ENCODE results near the gene ZNF320.
"Not testable (repeated sequence)": the region's sequence is repeated elsewhere in the genome, so short reads cannot be mapped to it uniquely, and the experiment has no call there.

Gene ZNF320

DNA sequence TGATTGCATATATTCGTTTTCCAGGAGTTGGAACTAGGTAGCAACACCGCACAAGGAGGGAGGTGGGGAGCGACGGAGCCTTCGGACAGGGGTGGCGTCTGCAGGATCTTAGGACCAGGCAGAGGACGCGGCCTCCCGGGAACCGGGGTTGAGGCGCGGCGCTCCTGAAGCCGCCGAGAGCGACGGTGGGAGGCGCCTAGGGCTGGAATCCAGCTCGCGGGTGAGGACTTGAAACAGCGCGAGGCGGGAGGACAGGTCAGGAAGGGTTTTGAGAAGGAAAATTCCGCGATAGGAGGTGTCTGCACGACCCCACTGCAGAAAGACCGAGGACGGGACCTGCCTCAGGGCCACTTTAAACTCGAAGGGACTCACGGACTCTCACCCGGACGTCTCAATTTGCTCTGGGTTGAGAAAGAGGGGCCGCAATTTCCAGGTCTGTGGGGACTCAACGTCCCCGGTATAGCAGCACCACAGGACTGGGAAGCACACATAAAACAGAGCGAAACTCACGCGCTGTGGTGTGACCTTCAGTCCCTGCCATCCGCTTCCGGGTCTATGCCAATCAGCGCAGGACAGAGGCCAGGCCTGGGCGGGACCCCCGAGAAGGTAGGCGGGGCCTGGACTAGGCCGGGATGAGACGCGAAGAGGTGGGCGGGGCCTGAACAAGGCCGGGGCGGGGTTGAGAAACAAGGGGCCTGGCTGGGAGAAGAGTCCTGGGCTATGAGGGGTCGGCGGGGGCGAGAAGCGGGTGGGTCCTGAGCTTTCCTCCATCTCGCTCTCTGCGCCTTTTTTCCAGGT, at the start of gene ZNF320:
TSS of gene ZNF320 (minus strand) at position 498 of the 798 bp plus-strand sequence. CDS start 7,380 bp downstream, outside the sequence.
- DNase-seq (ENCODE audit: low read depth) = peak; percentile 86

DNA sequence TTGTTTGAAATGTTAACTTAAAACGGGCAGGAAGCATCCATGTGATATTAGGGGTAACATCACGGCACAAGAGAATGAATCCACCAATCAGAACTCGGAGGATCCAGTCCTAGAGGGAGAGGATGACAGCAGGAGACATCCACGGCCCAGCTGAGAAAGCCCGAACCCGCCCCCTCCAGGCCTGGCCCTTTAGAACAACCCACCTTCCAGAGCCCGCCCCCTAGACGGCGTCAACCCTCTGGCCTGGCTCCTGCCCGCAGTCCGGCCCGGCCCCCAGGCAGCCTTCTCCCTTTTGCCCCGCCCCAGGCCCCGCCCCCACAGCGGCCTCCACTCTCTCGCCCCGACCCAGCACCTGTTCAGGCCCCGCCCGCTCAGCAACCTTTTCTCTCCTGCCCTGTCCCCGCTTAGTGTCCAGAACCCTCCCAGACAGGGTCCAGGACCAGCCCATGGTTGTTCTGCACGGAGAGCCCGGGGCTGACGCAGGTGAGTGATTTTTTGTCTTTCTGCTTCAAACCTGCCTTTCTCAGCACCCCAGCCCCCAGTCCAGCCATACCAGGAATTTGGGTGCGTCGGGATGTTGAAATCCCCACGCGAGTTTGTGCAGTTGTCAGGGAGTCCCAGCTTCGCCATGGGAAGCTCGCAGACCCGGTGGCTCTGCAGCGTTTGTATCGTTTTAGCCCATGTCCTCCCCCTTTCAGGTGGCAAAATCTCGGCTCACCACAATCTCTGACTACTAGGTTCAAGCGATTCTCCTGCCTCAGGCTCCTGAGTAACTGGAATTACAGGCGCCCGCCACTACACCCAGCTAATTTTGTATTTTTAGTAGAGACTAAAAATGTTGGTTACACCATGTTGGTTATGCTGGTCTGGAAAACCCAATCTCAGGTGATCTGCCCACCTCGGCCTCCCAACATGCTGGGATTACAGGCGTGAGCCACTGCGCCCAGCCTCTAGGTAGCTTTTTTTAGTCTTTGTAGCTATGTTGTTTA, 49.2 kb upstream of the ZNF320 start:
- DNase-seq (ENCODE audit: low read depth) = no peak

DNA sequence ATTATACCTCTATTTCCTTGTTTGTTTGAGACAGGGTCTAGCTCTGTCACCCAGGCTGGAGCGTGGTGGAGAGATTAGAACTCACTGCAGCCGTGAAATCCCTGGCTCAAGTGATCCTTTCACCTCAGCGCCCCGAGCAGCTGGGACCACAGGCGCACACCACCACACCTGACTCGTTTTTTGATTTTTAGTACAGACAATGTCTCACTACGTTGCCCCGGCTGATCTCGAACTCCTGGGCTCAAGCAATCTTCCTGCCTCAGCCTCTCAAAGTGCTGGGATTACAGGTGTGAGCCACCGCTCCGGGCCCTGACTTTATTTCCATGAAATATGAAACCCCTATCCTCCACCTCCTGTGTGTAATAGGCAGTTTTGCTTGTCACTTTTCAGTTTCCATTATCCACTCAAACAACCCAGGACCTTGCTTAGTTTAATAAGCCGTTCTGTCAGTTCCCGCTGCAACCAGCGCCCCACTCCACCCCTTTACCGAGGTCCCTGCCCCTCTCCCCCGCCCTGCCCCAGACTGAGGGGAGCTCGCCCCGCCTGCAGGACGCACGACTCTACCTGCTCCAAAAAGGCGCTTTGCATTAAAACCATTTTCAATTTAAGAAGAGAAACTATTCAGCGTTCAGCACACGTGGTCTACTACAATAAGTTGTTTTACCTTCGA, 48.4 kb upstream of the ZNF320 start:
- DNase-seq (ENCODE audit: low read depth) = no peak

DNA sequence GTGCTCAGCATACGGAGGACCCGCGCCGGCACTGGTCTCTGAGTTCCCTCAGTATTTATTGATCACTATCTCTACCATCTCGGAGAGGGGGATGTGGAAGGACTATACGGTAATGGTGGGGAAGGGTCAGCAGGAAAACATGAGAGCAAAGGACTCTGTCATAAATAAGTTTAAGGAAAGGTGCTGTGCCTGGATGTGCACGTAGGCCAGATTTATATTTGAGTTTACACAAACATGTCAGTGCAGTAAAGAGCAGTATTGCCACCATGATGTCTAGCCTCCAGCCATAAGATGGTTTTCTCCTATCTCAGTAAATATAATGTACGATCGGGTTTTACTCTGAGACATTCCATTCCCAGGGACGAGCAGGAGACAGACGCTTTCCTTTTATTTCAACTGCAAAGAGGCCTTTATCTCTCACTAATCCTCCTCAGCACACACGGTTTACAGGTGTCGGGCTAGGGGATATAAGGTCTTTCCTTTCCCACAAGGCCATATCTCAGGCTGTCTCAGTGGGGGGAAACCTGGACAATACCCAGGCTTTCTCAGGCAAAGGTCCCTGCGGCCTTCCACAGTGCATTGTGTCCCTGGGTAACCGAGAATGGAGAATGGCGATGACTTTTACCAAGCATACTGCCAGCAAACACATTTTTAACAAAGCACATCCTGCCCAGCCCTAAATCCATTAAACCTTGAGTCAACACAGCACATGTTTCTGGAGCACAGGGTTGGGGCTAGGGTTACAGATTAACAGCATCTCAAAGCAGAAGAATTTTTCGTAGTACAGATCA, 47.5 kb upstream of the ZNF320 start:
- DNase-seq (ENCODE audit: low read depth) = not testable (repeated sequence)

DNA sequence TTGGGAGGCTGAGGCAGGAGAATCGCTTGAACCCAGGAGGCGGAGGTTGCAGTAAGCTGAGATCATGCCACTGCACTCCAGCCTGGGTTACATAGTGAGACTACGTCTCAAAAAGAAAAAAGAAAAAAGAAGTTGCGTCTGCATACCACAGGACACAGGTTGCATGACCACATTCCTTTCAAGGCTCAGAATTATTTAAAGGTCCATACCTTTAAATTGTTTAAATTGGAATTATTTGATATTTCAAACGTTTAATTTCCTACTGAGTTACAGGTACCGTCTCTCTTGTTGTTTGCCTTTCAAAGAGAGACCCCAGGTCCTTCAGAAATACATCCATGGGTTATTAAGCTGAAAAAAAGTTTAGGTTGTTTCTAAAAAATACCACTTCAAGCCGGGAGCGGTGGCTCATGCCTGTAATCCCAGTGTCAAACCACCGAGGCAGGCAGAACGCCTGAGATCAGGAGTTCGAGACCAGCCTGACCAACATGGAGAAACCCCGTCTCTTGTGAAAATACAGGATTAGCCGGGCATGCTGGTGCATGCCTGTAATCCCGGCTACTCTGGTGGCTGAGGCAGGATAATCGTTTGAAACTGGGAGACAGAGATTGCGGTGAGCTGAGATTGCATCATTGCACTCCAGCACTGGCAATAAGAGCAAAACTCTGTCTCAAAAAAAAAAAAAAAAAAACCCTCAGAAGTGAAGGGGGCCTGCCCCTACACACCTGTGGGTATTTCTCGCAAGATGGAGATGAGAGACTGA, 46.6 kb upstream of the ZNF320 start:
- no peak for DNase-seq (ENCODE audit: low read depth)

DNA sequence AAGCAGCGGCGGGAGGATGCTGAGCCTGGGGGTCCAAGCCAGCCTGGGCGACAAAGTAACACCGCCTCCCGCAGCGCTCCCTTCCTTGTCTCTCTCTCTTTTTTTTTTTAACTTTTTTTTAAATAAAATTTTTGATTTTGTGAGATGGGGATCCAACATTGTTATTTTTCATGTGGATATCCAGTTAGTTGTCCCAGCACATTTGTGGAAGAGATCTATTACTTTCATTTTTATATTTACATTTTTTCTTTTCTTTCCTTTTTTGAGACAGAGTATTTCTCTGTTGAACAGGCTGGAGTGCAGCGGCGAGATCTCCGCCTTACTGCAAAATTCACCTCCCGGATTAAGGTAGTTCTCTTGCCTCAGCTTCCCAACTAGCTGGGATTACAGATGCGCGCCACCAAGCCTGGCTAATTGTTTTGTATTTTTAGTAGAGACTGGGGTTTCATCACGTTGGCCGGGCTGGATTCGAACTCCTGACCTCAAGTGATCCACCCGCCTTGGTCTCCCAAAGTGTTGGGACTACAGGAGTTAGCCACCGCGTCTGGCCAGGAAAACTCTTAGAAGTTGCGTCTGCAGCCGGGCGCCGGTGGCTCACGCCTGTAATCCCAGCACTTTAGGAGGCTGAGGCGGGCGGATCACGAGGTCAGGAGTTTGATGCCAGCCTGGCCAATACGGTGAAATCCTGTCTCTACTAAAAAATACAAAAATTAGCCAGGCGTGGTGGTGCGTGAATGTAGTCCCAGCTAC, 45.9 kb upstream of the ZNF320 start:
- no peak for DNase-seq (ENCODE audit: low read depth)

DNA sequence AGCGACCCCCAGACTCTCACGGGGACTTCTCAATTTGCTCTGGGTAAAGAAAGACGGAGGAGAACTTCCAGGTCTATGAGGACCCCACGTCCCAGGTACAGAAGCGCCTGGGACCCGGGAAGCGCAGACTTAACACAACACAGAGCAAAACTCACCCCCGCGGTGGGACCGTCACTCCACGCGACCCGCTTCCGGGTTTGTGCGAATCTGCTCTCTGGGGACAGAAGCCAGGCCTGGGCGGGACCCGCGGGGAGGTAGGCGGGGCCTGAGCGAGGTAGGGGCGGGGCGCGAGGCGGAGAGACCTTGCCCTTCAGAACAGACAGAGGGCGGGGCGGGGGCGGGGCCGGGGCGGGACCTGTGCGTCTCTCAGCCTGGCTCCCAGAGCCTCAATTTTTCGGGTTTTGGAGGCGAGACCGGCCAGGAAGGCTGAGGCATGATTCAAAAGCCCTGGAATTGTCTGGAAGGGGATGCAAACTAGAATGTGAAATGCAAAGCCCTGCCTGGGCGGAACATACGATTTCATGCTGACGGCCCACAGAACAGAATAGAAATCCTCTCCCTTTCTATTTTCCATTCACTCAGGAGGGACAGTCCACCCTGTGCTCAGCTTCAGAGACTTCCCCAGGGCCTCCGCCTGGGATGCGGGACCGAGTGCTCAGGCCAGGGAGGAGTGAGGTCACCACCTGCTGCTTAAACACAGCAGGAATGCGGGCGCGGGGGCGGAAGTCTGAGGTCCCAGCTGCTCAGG, 45.1 kb upstream of the ZNF320 start:
- DNase-seq (ENCODE audit: low read depth) = peak; percentile 45

DNA sequence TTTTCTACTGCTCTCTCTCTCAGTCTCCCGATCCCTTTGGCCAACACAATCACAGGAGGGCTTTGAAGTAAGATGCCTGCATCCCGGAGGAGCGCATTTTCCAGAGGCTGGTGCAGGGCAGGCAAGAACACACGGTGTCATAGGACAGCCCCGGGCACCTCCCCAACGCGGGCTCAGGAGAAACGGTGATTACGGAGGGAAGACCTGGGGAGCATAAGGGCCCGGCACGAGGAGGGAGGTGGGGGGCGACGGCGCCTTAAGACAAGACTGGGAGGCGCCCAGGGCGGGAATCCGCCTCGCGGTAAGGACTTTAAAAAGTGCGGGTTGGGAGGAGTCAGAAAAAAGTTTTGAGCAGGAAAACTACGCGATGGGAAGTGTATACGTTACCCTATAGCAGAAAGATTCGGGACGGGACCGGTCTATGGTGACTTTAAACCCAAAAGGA, 44.5 kb upstream of the ZNF320 start:
- DNase-seq (ENCODE audit: low read depth) = no peak

DNA sequence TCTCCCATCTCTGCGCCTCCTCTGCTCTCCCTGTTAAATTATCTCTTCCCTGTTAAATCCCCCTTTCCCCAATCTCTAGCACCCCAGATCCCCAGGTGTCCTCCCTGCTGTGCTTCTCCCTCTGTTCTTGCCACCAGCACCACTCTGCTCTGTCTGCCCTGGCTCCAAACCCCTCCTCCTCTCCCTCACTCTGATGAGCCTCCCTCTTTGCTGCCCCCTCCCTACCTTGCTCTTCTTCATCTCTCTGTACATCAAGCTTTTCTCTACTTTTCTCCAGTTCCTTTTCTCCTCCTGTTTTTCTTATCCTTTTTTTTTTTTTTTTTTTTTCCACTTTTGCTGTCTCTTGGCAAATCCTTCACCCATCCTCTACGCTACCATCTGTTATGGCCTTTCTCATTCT, 44.1 kb upstream of the ZNF320 start:
- not testable (repeated sequence) for DNase-seq (ENCODE audit: low read depth)

DNA sequence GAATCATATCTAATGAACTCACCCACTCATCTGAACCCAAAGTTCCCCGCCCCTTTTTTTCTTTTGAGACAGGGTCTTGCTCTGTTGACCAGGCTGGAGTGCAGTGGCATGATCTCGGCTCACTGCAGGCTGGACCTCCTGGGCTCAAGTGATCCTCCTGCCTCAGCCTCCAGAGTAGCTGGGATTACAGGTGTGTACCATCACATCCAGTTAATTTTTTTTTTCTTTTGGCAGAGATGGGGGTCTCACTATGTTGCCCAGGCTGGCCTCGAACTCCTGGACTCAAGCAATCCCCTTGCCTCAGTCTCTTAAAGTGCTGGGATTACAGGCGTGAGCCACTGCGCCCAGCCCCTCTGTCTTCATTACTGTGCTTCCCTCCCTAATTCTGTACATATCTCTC, 43.5 kb upstream of the ZNF320 start:
- DNase-seq (ENCODE audit: low read depth) = not testable (repeated sequence)

DNA sequence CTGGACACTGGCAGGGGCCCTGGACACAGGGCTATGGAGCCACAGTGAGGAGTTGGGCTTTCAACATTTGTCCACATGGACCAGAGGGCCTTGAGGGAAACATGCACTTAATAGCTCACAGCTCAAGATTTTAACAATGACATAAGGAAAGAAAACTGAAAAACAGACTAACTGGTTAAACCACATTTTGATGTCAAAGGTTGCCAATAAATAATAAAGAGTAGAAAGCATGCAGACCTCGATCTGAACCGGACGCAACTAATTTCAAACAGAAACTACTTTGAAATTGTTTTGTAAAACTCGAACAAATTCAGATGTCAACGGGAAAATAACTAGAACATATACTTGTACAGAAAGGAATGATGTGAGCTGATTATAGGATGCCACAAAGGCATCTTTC, 41.3 kb upstream of the ZNF320 start:
- no peak for DNase-seq (ENCODE audit: low read depth)

DNA sequence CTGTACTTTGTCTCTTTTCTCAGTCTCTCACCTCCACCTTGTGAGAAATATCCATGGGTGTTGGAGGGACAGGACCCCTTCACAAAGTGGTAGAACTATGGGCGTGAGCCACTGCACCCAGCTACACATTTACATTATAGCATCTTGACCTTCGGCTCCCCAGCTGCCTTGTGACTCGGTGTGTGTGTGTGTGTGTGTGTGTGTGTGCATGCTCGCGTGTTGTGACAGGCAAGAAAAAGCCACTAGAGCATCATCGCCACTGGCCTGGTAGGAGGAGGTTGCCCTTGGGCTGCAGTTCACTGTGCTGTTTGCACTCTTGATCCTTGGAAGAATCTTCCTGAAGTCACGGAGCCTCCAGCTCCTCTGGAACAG, 39.5 kb upstream of the ZNF320 start:
- DNase-seq (ENCODE audit: low read depth) = no peak

DNA sequence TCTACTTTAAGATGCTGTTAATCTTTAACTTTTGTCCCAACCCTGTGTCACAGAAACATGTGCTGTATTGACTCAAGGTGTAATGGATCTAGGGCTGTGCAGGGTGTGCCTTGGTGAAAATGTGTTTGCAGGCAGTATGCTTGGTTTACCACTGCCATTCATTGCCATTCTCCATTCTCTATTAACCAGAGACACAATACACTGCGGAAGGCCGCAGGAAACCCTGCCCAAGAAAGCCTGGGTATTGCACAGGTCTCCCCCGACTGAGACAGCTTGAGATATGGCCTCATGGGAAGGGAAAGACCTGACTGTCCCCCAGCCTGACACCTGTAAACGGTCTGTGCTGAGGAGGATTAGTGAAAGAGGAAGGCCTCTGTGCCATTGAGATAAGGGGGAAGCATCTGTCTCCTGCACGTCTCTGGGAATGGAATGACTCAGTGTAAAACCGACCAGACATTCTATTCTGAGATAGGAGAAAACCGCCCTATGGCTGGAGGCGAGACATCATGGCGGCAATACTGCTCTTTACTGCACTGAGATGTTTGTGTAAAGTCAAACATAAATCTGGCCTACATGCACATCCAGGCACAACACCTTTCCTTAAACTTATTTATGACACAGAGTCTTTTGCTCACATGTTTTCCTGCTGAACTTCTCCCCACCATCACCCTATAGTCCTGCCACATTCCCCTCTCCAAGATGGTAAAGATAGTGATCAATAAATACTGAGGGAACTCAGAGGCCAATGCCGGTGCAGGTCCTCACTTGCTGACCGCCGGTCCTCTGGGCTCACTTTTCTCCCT, 38.9 kb upstream of the ZNF320 start:
- DNase-seq (ENCODE audit: low read depth) = no peak

DNA sequence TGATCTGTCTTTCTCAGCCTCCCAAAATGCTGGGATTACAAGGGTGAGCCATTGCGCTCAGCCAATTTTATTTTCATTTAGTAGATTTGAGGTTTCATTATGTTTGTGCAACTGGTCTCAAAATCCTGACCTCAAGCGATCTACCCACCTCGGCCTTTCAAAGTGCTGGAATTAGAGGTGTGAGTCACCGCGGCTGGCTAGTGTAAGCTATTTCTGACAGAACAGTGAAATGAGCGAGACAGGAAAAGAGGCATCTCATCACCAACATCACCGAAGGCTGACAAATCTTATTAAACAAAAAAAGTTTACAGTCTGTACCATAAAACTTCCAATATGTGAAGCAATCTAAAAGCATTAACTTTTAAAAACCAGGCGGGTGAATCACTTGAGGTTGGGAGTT, 38.0 kb upstream of the ZNF320 start:
- DNase-seq (ENCODE audit: low read depth) = no peak

DNA sequence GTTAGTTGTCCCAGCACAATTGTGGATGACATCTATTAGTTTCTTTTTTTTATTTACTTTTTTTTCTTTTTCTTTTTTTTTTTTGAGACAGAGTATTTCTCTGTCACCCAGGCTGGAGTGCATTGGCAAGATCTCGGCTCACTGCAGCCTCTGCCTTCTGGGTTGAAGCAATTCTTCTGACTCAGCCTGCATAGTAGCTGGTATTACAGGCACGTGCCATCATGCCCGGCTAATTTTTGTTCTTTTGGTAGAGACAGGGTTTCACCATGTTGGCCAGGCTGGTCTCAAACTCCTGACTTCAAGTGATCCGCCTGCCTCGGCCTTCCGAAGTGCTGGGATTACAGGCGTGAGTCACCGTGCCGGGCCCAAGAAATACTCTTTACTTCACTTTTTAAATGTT, 27.2 kb upstream of the ZNF320 start:
- not testable (repeated sequence) for DNase-seq (ENCODE audit: low read depth)

DNA sequence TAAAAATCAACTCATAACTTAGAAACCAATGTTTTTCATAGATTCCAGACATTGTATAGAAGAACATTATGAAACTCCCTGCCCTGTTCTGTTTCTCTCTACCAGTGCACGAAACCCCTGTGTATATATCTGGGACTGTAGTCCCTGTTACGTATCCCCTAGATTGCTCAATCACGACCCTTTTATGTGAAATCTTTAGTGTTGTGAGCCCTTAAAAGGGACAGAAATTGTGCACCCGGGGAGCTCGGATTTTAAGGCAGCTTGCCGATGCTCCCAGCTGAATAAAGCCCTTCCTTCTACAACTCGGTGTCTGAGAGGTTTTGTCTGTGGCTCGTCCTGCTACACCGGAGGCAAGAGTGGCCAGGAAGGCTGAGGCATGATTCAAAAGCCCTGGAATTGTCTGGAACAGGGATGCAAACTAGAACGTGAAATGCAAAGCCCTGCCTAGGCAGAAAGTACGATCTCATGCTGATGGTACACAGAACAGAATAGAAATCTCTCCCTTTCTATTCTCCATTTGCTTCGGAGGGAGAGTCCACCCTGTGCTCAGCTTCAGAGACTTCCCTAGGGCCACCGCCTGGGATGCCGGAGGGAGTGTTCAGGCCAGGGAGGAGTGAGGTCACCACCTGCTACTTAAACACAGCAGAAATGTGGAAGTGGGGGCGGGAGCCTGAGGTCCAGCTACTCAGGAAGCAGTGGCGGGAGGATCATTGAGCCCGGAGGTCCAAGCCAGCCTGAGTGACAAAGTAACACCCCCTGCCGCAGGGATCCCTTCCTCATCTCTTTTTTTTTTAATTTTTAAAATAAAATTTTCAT, 26.6 kb upstream of the ZNF320 start:
- no peak for DNase-seq (ENCODE audit: low read depth)
